ENCODE results near the gene PACS1.
"Not testable (repeated sequence)": the region's sequence is repeated elsewhere in the genome, so short reads cannot be mapped to it uniquely, and the experiment has no call there.

The PACS1 gene

DNA sequence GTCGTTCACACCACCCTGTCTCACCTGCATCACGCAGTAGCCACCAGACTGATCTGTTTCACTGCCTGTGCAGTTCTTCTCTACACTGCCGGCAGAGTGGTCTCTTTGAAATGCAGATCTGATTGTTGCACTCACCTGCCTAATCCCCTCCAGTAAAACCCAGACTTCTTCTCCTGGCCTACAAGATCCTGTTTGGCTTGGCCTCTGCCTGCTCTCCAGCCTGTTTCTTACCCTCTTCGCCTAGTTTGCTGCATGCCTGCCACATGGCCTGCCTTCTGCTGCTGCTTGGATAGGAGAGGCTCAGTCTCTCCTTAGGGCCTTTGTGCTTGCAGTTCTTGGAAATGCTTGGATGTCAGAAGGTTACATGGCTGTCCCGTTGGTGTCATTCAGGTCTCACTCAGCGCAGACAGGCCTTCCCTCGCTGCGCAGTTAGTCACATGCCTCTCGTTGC is 42.0 kb downstream of the PACS1 start:
- DNase-seq = no peak

DNA sequence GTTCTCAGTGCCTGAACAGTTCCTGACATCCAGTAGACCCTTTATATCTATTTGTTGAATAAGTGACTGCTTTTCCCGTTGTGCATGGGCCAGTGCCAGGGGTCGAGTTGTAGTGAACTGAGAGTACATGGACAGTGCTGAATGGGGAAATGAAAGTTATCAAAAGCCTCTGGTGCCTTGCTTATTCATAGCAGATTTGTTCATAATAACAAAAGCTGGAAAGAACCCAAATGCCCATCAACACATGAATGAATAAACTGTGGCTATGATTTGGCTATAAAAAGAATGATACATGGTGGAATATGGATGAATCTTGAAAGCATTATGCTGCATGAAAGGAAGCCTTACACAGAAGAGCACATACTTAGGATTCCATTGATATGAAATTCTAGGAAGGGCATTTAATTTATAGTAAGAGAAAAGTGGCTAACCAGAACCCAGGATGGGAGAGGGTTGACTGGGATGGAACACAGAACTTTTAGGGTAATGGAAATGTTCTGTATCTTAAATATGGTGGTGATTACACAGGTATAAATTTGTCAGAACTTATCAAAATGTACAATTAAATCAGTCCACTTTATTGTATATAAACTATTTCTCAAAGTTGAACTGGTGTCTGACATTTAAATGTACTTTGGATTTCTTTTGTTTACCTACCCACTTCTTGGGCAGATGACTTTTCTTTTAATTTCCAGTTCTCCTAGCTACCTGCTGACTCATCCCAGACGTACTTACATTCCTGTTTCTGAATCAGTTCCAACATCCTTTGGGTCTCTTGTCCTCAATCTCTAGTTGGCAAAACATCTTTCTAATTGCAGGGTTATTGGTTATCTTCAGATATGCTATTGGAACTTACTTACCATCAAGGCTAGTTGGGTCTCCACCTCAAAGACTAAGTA is 42.8 kb downstream of the PACS1 start:
- no peak for DNase-seq

DNA sequence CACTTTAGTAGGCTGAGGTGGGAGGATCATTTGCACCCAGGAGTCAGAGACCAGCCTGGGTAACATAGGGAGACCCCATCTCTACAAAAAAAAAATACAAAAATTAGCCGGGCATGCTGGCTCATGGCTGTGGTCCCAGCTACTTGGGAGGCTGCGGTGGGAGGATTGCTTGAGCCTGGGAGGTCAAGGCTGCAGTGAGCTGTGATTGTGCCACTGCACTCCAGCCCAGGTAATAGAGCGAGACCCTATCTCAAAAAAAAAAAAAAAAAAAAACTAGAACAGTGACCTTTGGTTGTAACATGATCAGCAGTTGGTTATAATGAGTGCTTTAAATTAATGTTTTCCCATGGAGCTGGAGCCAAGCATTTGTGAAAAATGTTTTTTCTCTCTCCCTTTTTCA is 44.9 kb downstream of the PACS1 start:
- DNase-seq = not testable (repeated sequence)

DNA sequence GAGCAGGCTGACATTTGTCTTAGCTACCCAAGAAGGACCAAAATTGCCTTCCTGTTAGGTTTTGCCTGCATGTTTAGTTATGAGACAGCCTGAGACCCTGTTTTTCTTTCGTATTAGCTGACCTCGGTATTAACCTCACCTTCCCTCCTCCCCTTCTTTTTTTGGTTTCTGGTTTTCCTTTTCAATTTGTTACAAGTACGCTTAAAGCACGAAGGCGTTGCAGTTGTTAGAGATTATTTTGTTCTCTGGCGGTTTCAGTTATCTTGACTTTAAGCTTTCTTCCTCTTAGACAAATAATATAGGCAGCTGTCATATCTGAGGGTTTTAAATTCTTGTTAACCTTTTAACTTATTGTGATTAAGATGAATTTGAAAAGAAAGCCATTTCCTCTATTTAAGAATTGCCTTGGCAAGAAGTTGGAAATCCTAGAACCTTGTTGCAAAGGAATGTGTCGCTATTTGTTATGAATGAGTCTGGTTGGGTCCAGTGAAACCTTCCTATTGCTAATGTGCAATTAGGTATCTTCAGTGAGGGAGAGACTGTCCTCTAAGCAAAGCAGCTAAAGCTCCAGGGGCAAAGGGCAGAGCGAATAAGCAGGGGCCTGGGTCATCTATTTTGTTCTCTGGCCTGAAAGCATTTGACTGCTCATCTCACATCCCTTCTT is 45.7 kb downstream of the PACS1 start:
- DNase-seq = peak; percentile 70

DNA sequence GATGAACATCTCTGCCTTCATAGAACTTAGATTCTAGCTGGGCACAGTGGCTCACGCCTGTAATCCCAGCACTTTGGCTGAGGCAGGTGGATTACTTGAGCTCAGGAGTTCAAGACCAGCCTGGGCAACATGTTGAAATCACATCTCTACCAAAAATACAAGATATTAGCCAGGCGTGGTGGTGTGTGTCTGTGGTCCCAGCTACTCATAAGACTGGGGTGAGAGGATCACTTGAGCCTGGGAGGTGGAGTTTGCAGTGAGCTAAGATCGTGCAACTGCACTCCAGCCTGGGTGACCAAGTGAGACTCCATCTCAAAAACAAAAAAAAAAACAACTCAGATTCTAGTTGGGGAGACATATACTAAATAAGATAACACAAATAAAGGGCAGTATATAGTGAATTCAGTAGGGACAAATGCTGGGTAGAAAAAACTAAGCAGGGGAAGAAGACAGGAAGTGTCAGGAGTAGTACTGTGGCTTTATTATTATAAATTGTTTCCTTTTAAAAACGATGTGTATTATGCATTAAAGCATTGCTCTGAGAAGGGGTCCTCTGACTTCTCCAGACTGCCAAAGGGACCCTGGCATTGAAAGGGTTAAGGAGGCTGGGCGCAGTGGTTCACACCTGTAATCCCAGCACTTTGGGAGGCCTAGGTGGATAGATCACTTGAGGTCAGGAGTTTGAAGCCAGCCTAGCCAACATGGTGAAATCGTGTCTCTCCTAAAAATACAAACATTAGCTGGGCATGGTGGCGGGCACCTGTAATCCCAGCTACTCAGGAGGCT is 46.7 kb downstream of the PACS1 start:
- DNase-seq = no peak

DNA sequence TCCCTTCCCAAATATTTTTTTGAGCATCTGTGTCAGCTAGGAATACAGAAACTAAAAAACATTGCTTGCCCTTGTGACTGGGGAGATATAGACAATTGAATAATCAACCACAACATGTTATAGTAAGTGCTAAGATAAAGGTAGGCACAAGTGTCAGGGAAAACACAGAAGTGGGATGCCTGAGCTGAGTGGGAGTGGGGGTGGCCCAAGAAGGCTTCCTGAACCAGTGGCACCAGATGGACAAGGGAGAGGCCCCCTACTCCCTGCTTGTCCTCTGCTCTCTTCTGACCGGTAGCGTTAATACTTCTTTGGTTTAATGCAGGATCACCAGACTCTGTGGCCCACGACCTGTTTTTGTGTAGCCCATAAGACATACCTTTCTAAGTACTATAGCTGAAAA is 48.8 kb downstream of the PACS1 start:
- DNase-seq = peak; percentile 23

DNA sequence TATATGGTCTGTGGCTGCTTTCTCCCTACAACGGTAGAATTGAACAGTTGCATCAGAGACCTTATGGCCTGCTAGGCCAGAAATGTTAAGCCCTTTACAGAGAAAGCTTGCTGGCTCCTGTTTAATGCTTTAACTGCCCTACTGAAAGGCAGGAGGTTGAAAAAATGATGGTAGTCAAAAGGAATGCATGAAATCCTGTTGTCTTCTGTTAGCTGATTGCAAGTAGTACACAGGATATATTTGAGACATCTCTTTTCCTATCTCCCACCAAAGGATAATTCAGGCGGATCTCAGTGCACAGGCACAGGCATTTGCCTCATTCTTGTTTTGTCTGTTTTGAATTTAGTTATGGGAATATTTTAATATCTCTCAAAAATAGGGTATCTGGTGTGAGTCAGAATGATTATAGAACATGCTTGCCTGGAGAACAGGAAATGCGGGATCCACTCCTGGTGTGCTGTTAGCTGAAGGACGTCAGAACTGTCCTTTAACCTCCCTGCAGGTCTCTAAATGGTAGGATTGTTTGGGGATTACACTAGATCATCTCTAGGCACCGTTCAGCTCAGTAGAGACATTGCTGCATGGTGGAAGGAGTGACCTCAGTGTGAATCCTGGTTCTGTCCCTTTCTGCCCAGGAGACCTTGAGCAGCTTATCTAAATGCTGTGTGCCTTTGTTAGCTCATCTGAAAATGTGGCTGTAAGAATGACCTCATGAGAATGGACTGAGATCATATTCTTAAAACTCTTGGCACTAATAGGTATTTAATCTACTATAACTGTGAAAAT is 49.5 kb downstream of the PACS1 start:
- peak; percentile 22 for DNase-seq

DNA sequence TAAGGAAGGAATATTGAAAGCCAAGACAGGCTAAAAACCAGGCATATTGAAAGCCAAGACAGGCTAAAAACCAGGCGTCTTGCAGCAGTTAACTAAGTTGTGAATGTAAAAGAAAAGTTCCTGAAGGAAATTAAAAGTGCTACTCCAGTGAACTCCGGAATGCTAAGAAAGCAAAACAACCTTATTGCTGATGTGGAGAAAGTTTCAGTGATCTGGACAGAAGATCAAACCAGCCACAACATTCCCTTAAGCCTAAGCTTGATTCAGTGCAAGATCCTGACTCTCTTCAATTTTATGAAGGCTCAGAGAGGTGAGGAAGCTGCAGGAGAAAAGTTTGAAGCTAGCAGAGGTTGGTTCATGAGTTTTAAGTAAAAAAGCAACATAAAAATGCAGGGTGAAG is 51.4 kb downstream of the PACS1 start:
- DNase-seq = no peak

DNA sequence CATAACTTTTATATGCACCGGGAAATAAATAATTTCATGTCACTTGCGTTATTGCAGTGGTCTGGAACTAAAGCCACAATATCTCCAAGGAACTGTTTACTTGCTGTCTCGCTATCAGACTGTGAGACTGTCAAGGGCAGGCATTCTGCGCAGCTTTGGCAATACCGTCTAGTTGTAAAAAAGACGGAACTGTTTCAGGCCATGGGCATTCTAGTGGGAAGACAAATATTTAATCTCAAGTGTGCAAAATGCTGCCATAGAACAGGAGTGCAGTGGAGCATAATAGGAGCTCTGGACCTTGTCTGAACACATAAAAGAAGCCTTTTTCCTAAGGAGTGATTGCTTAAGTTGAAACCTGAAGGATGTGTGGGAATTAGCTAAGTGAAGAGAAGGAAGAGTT is 53.8 kb downstream of the PACS1 start:
- DNase-seq = no peak

DNA sequence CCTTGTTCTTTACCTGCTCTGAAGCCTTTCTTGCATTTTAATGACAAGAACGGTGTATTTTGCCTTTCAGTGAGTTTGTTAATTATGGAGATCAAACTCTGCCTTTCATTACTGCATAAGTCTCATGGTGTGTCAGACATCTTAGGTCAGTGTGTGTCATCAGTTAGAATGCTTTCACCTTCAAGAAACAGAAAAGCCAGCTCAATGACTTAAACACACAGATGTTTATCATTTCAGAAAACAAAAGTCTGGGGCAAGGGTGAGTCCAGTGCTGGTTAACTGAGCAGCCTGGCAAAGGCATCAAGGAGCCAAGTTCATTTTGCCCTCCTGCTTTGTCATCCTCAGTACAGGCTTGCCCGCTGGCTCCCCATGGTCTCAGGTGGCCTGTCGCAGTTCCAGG is 54.5 kb downstream of the PACS1 start:
- no peak for DNase-seq

DNA sequence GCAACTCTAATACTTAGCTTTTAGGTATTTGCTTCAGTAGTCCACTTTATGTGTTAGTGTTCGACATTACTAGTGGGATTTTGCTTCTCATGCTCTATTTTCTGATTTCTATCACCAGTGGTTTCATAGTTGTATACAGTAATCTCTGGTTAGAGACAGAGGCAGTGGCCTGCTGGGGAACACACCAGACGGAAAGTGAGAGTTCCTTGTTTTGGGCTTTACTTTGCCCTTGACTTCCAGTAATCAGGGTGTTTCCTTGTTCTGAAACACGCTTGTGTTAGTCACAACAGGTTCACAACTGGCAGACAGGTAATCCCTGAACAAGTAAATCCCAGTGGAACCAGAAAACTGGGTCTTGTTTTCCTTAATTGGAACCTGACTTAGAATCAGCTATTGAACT is 56.0 kb downstream of the PACS1 start:
- DNase-seq = peak; percentile 48

DNA sequence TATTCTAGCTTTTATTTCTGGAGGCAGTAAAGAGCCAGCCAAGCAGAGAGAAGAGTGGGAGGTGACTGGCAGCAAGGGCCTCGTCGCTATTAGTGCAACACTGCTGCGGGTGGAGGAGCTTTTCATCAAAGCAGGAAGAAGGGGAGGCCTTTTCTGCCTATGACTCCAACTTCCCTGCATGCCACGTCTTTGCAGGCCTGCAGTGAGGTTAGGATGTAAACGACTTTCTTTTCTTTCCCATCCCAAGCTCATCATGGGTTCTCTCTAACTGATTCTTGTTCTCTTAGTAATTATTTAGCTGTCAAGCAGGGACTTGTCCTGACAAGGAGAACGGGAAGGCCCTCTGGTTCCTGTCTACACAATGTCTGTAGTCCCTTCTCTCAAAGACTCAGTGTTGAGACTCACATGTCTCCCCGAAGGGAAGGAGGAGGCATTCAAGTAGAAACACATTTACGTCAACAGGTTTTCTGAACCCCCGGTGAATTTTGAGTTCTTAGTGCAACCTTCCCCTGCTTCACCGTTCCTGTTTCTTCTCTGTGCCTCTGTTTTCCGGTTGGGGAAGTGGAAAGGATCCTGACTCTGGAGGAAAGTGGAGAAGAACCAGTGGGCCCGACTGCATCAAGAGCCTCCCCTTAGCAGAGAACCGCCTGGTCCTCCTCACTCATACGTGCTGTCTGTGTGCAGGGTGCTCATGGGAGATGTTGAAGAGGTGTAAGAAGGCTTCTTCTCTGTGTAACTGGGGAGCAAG is 56.9 kb downstream of the PACS1 start:
- peak; percentile 75 for DNase-seq

DNA sequence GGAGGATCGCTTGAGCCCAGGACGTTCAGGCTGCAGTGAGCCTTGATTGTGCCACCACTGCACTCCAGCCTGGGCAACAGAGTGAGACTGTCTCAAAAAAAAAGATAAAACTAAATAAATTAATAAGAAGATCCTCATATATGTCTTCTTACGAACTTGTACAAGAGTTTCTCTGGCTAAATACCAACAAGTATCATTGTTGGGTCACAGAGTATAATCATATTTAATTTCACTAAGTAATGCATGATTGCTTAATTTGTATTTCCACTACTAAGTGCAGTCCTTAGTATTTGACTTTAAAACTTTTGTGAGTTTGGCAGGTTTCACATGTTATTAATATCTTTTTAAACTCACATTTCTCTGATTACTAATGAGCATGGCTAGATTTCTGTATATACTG is 60.9 kb downstream of the PACS1 start:
- DNase-seq = peak; percentile 33

DNA sequence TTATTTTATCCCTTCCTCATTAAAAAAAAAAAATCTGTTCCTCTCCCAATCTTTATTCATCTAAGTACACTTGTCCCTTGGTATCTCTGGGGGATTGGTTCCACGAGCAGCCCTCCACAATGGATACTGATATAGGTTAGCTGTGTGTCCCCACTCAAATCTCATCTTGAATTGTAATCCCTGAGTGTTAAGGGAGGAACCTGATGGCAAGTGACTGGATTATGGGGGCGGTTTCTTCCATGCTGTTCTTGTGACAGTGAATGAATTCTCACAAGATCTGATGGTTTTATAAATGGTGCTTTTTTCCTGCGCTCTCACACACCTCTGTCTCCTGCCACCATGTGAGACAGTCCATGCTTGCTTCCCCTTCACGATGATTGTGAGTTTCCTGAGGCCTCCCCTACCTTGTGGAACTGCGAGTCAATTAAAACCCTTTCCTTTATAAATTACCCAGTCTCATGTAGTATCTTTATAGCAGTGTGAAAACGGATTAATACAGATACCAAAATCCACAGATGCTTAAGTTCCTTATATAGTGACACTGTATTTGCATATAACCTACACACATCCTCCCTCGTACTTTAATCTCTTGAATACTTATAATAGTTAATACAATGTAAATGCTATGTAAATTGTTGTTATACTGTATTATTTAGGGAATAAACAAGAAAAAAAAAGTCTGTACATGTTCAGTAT is 62.0 kb downstream of the PACS1 start:
- DNase-seq = no peak

DNA sequence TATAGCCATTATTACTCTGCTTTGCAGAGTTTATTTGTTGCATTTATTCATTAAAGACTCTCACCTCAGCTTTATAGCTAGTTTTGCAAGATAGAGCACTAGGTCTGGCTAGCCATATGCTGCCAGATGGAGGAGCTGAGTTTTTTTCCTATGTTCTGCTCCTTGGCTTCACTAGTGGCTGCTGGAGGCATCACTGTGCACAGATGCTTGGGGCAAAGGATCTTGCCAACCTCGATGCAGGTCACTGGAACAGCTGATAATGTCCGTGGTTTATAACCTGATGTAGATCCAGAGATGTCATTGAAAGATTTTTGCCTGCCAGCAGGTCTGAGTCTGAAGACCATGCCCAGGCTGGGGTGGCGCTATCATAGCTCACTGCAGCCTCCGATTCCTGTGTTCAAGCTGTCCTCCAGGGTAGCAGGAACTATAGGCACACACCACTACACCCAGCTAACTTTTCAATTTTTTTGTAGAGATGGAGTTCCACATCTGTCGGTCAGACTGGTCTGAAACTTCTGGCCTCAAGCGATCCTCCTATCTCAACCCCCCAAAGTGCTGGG is 63.2 kb downstream of the PACS1 start:
- DNase-seq = peak; percentile 23

DNA sequence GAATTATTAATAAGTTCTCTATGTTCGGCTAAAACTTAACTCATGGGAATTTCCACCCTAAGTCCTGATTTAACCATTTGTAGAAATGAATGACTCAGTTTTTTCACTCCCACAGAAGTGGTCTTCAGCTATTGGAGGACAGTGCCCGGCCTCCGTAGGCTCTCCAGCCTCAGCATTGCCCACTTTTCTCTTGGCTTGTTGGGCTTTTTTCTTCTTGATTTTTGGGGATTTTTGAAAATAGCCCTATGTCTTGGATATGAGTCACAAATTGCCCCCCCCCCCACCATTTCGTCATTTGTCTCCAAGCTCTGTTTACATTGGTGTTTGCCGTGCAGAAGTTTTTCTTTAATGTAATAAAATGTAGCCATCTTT is 66.7 kb downstream of the PACS1 start:
- DNase-seq = no peak

DNA sequence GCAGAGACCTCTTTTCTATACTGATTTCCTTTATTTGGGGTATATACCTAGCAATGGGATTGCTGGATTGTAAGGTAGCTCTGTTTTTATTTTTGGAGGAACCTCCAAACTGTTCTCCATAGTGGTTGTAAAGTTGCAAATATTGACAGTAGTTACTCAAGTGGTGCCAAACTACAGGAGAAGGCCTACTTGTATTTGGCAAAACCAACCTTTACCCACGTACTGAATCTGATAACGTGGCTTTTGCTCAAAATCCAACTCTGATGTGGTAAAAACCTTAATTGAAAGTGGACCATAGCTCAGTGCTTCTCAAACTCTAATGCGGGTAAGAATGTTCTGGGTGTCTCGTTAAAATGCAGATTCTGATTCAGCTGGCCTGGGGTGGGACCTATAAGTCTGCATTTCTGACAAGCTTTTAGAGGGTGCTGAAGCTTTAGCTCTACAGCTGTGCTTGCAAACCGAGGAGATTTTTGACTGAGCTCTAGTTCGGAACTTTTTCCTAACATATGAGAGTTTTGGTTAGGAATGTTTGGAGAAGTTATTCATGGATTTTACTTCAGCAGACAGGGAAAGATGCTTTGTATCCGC is 69.8 kb downstream of the PACS1 start:
- no peak for DNase-seq

DNA sequence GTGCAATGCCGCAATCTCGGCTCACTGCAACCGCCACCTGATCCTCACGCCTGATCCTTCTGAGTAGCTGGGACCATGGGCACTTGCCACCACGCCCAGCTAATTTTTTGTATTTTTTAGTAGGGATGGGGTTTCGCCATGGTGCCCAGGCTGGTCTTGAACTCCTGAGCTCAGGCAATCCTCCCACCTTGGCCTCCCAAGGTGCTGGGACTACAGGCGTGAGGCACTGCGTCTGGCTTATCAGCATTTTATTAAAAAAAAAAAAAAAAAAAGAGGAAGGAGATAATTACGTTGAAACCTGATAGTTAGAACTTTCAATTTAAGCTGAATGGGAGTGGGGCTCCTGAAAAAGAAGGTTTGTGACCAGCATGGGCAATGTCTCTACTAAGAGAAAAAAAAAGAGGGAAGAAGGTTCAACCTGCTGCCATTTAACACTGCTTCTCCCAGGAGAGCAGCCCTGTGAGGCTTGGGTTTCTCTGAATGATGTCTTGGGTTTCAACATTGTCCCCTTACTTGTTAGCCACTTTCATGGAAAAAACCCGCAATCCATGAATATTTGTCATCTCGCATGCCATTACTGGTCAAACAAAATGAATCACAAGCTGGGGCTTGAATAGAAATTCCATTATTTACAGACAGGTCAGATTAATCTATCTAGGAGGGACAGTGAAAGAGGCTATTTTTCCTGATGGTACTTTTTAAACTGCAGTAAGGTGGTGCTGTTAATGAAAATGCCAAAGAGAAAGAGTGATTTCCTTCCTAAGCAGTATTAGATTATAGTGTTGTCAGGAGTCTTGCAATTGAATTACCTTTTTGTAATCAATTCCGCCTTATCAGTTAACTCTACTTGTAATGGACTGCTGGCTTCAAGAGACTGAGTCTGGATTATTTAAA is 72.5 kb downstream of the PACS1 start:
- no peak for DNase-seq

DNA sequence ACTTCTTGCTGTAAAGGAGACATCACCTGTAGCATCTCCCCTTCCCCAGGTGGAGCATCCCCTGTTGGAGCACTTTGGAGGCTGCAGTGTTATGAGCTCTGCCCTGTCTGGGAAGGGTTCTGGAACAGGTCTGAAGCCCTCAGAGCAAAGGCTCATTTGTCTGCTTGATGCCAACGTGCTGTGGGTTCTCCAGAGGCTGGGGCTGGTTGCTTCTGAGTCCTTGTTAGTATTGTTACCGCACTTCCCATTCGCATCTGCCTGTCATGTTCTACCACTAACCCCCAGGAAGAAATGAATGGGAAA is 73.1 kb downstream of the PACS1 start:
- no peak for DNase-seq

All from hematopoietic multipotent progenitor cell treated with erythropoietin and hydrocortisone succinate and interleukin-3 and kit ligand, for 6 days (in vitro differentiated cells).